Prostate gland (tissue), 2 donors: Measurements from ENCODE around the gene OAS3.

Source experiments
- CTCF ChIP-seq, 4 experiments: fragments of 200-600 bp in 2 of 4; fragments of 450-650 bp in 2 of 4; sonication (generic) in 2 of 4; IDR thresholded peaks; 1 replicate in 3 of 4; 2 replicates in 1 of 4; pipeline ENCODE4 v1.5.1; 2016 to 2019; ENCODE audit warnings: antibody characterized with exemption in 4 of 4, mild to moderate bottlenecking in 2 of 4, moderate library complexity in 2 of 4
- POLR2A ChIP-seq: fragments of 450-650 bp; IDR thresholded peaks from one replicate; pipeline ENCODE4 v1.6.1; 2016; ENCODE audit warnings: antibody characterized with exemption, mild to moderate bottlenecking
- POLR2AphosphoS5 ChIP-seq: sonication (generic); formaldehyde crosslinking; IDR thresholded peaks from one replicate; pipeline ENCODE4 v1.6.1; 2017; ENCODE audit warnings: antibody characterized with exemption

GRCh38 chr12:112977139-112977538, 38.9 kb downstream of the OAS3 start:
- no peak for TF ChIP-seq CTCF (IDR thresholded peaks at IDR 0.05)
- no peak for TF ChIP-seq POLR2A
- no peak for TF ChIP-seq POLR2AphosphoS5
